Left ventricle myocardium inferior (tissue), 1 donor: Measurements from ENCODE around the gene SYTL2. TPM values are rescaled to one million over a fixed set of nuclear protein-coding genes. Genes with fewer than 3 reads are reported as not detected.

Experiments used
- DNase-seq: peaks from one replicate; pipeline ENCODE4 v3.0.0-alpha.2; 2020
- H3K27ac ChIP-seq: fragments of 200-600 bp; replicated peaks from 2 replicates; pipeline ENCODE4 v1.8.0; 2021
- H3K27me3 ChIP-seq: fragments of 200-600 bp; 2 replicates; pipeline ENCODE4 v1.8.0; 2021; ENCODE audit warnings: low read depth
- H3K36me3 ChIP-seq: fragments of 200-600 bp; 2 replicates; pipeline ENCODE4 v1.8.0; 2021
- H3K4me1 ChIP-seq: fragments of 200-600 bp; 2 replicates; pipeline ENCODE4 v1.8.0; 2021
- H3K4me3 ChIP-seq: fragments of 200-600 bp; 2 replicates; pipeline ENCODE4 v1.8.0; 2021; ENCODE audit warnings: mild to moderate bottlenecking, moderate library complexity
- H3K9me3 ChIP-seq: fragments of 200-600 bp; replicated peaks from 2 replicates; pipeline ENCODE4 v1.8.0; 2021
- CTCF ChIP-seq: fragments of 200-600 bp; IDR thresholded peaks from 2 replicates; pipeline ENCODE4 v1.8.0; 2021; ENCODE audit warnings: antibody characterized with exemption, mild to moderate bottlenecking, borderline replicate concordance
- intact Hi-C: fragments of 100-400 bp; cut with micrococcal nuclease; formaldehyde crosslinking; loops from one replicate; pipeline ENCODE4 v1.11.0; 2022
- total RNA-seq: library from RNA; stranded (reverse); fragmentation: NEBNext Ultra II Directional; extraction: Animal tissue kit (Norgen Biotek cat#: 25700); gene quantifications from one replicate; pipeline ENCODE4 v1.2.1, GENCODE V29; 2021
- donor health status: DM: no; HTN: yes; CAD: no; lungs with severe emphysema.

The SYTL2 gene
- total RNA-seq, 1 donor from 2014 or later: 3.8 TPM

- no peaks in the 10 kb centered on the region for H3K36me3 ChIP-seq
- no peak for DNase-seq
- H3K4me1 ChIP-seq: peaks cover 24% of the 10 kb centered on the region
- TF ChIP-seq CTCF: no peak
- H3K27me3 ChIP-seq: no peaks in the 10 kb centered on the region
- no peaks in the 10 kb centered on the region for H3K9me3 ChIP-seq
- H3K4me3 ChIP-seq: no peak overlapping the region
- intact Hi-C loops: no loop called here
- peak overlapping the region; percentile 22 for H3K27ac ChIP-seq
Observed at GRCh38 chr11:85724748-85725465, 86.0 kb downstream of the SYTL2 start.

- no peak for DNase-seq
- no peak for TF ChIP-seq CTCF
Observed at GRCh38 chr11:85723088-85723487, 87.9 kb downstream of the SYTL2 start.

GRCh38 chr11:85721191-85721590 is 89.8 kb downstream of the SYTL2 start:
- Histone ChIP-seq H3K4me1 (peaks cover 32% of the 10 kb centered on the region), H3K4me3 (no peak overlapping the region), H3K27ac (no peak overlapping the region), H3K9me3 (no peaks in the 10 kb centered on the region), H3K27me3 (no peaks in the 10 kb centered on the region), H3K36me3 (no peaks in the 10 kb centered on the region)
- DNase-seq: no peak
- TF ChIP-seq CTCF: no peak
- intact Hi-C loops: no loop called here

More at GRCh38 chr11:85723088-85723487, 87.9 kb downstream of the SYTL2 start:
- Histone ChIP-seq H3K36me3 (no peaks in the 10 kb centered on the region), H3K9me3 (no peaks in the 10 kb centered on the region), H3K4me3 (no peak overlapping the region), H3K27me3 (no peaks in the 10 kb centered on the region), H3K4me1 (peaks cover 36% of the 10 kb centered on the region), H3K27ac (no peak overlapping the region)
- intact Hi-C loops: no loop called here

GRCh38 chr11:85718991-85719807 is 91.7 kb downstream of the SYTL2 start:
- peak overlapping the region; percentile 73 for H3K27ac ChIP-seq
- peak; percentile 30 for DNase-seq
- intact Hi-C loops: no loop called here

More at GRCh38 chr11:85718991-85719807, 91.7 kb downstream of the SYTL2 start:
- Histone ChIP-seq H3K36me3 (no peaks in the 10 kb centered on the region), H3K27me3 (no peaks in the 10 kb centered on the region), H3K4me3 (peak overlapping the region; percentile 46), H3K4me1 (peaks cover 13% of the 10 kb centered on the region), H3K9me3 (no peaks in the 10 kb centered on the region)
- TF ChIP-seq CTCF: no peak
